ENCODE measurements around the gene COX7B2.

COX7B2 gene, protein sequence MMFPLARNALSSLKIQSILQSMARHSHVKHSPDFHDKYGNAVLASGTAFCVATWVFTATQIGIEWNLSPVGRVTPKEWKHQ

DNA sequence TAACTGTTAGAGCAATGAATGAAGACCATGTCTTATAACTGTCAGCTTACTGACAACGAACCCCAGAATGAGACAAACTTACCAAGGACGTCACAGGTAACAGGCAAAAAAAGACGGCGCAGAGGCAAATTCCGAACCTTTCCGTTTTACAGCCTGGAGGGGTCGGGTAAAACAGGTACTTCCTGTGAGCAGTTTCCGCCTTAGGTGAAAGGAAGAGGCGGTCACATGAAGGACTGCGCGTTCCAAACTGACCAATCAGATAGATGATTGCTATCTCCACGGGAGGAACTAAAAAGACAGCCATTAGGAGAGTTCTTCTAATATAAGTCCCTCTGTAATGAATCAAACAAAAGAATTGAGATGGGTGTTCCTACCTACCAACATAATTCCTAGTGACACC is at the start of gene COX7B2:
Gene COX7B2 (minus strand): TSS at position 168 of the 400 bp plus-strand sequence. CDS start 174,053 bp downstream, outside the sequence.
- no peak for DNase-seq

DNA sequence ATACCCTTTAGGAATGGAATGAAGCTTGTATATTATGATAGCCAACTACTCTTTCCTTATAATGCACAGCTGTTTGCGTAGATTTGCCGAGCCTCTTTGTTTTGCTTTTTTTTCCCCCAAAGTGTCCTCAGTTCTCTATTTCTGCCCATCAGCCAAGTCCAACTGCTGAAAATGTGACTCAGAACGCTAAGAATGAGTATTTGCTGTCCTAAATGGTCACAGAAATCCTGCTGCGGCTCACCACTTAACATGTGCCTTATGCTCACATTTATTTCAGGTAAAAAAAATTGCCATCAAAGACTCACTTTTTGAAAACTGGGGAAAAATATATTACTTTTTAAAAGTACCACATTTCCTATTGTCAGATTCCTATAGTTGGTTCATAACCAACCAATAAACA is 47.4 kb upstream of the COX7B2 start:
- DNase-seq: no peak

- DNase-seq: no peak
Observed at GRCh38 chr4:46955601-46956000, 46.6 kb upstream of the COX7B2 start.

DNA sequence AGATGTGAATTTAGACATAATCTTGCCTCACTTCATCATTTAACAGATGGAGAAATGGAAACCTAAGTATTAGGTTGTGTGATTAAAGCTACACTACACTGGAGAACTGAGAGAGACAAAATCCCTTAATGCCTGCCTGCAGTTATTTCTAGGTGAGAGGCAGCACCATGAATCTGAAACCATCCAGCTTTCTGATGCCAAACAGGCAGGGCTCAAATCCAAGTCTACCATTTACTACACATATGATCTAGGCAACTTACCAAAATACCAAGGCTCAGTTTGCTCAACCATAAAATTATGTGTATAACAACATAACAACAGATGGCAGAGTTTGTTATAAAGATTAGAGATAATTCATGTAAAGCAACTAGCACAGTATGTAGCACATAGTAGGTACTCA is 45.6 kb upstream of the COX7B2 start:
- no peak for DNase-seq

- no peak for DNase-seq
Observed at GRCh38 chr4:46953564-46953963, 44.5 kb upstream of the COX7B2 start.

DNA sequence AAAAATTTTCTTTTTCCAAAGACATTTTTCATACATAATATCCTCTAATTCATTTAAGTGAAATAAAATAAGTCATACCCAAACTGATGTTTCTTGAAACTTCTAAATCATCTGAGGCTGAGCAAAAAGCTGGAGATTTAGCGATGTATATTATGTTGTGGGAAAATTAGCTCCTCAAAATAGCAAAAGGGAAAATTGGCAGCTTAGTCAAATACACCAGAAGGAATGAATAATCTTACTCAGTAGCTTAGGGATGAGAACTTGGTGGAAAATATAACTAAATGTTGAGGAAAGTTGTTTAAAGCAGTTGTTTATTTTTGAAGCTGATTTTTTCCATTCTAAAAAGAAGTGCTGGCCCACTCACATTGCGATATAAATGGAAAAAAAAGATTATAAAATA is 43.4 kb upstream of the COX7B2 start:
- DNase-seq: no peak

- DNase-seq: no peak
Observed at GRCh38 chr4:46950826-46951225, 41.8 kb upstream of the COX7B2 start.

GRCh38 chr4:46949822-46950221 is 40.8 kb upstream of the COX7B2 start:
- no peak for DNase-seq

GRCh38 chr4:46947541-46947940 is 38.5 kb upstream of the COX7B2 start:
- no peak for DNase-seq

GRCh38 chr4:46946919-46947536 is 38.0 kb upstream of the COX7B2 start:
- DNase-seq: no peak

DNA sequence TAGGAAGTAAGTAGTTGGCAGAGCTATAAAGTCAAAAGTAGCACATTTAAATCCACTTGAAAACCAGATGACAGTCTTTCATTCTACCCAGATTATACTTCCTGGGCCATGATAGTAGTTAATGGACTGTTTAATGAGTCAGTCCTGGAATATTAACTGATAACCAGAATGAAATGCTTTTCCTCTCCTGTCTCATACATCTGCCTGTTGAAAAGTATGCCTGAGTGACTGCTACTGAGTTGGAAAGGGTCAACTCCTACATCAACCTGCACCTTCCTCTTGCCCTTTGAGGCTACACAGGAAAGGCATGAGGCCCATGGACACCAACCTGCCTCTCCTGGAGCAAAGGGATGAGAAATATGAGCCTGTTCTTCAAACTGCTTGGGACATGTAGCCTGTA is 36.0 kb upstream of the COX7B2 start:
- no peak for DNase-seq

DNA sequence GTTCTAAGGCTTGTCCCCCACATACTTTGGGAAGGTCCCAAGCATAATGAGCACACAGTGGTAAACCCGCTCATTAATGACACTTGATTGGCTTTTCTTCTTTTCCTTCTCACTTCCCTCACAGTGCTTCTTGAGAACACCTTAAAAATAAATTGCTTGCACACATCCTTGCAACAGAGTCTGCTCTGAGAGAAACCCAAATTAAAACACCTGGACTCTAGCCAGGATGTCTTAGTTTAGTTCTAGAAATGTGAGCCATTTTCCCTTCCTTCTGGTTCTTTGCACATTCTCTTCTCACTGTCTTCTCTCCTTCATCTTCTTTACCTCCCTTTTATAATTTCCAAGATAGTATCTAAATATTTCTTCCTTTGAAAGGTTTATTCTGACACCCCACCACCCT is 35.3 kb upstream of the COX7B2 start:
- no peak for DNase-seq

- DNase-seq: no peak
Observed at GRCh38 chr4:46937493-46937892, 28.4 kb upstream of the COX7B2 start.

DNA sequence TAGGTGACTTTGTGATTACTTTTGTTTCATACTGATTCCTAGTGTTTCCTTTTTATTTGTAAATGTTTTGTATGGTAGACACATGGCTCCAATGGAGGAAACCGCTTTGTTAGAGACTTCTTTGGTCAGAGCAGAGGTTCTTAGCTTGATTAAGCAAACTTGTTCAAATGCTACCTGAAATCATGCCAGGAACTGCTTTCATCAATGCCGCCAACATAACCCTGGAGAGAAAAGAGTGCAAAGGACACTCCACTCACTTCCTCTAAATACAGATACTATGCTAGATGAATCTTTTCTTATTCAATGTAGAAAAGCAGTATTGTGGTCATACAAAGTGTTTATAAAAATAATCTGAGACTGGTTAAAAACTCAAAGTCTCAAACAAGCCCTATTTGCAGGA is 25.7 kb upstream of the COX7B2 start:
- DNase-seq: no peak

DNA sequence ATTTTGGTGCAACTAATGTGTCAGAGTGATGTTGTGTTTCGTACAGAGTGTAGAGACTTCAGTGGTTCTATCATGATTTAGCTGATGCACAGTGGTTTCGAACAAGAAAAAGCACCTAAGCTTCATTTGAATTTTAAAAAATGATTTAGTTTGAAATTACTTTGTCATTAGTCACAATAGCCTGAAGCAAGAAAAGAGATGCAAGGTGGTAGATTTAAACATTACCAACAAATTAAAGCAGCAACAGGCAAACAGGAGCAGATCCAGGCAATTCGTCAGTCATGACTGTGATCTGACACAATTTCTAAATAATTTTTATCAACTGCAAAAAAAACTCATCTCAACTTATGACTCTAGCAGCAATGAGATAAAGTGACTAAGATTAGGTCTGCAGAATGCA is 24.6 kb upstream of the COX7B2 start:
- DNase-seq: no peak

- DNase-seq: peak; percentile 28
Observed at GRCh38 chr4:46931981-46932380, 22.9 kb upstream of the COX7B2 start.

GRCh38 chr4:46930891-46931290 is 21.8 kb upstream of the COX7B2 start:
- DNase-seq: no peak

DNA sequence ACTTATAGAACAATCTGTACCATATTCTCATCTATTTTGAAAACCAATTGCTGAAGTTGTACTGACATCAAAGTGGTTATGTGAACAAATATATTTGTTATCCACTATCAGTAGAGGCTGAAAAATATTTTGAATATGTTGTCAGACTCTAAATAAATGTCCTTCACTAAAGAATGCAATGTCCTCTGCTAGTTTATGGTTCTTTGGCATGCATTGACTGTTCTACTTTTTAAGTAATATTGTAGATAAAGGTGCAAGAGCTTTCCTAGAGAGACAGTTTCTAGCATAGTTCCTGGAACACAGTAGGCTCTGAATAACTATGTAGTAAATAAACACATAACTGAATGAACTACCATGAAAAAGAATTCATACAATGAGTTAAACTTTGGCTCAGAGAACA is 18.2 kb upstream of the COX7B2 start:
- no peak for DNase-seq

- no peak for DNase-seq
Observed at GRCh38 chr4:46924789-46925529, 15.9 kb upstream of the COX7B2 start.

GRCh38 chr4:46922205-46922604 is 13.2 kb upstream of the COX7B2 start:
- DNase-seq: no peak

- DNase-seq: no peak
Observed at GRCh38 chr4:46908148-46908547, 897 bp downstream of the COX7B2 start.

DNA sequence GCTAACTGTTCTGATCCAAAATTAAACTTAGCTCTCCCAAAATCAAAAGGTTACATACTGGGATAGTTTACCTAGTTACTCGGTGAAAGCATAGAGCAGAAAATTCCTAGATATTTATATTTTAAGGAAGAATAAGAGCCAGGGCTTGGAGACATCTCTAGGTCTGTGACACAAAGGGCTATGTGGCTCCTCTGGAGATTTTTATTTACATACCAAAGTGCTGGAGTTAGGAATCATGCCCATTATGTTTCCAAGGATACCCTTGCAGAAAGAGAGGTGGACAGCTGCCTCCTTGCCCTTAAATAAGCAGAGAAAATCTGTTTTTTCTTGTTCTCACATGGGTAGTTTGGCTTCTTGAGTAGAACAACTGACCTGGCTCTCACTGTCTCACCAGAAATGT is 9.0 kb downstream of the COX7B2 start:
- no peak for DNase-seq

DNA sequence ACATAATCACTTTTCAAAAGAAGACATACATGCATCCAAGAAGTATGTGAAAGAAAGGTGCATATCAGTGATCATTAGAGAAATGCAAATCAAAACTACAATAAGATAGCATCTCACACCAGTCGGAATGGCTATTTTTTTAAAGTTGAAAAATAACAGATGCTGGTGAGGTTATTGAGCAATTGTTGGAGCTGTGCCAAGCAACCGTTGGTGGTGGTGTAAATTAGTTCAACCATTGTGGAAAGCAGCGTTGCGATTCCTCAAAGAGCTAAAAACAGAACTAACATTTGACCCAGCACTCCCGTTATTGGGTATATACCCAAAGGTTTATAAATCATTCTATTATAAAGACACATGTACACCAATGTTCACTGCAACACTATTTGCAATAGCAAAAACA is 14.2 kb downstream of the COX7B2 start:
- DNase-seq: no peak

- no peak for DNase-seq
Observed at GRCh38 chr4:46890056-46890455, 19.0 kb downstream of the COX7B2 start.

DNA sequence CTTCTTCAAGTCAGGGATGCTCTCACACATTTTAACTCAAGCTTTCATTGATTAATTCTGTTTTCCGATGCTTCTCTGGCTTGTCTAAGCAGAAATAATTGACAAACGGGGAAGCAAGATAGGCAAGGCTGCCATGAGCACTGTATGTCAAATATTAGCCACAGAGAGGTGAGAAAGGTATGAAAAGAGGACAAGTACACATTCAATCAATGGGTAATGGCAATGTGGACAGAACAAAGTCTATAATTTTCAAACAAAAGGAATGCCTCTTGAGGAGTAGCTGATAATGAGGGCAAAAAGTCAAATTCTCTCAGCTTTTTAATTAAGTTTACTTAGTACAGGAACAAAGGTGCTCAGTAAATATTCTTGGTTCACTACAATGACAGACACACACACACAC is 19.6 kb downstream of the COX7B2 start:
- DNase-seq: no peak
